Stomach (tissue), 4 donors: Measurements from ENCODE around the gene ADAMTS12.

Source experiments
- EP300 ChIP-seq: sonication (generic); formaldehyde crosslinking; IDR thresholded peaks from one replicate; pipeline ENCODE4 v1.6.1; 2017; ENCODE audit warnings: antibody characterized with exemption
- POLR2A ChIP-seq, 4 donors: fragments of 450-650 bp; IDR thresholded peaks; one replicate each; pipeline ENCODE4 v1.6.1; 2016; ENCODE audit warnings: antibody characterized with exemption in 4 of 4, control low read depth in 2 of 4, mild to moderate bottlenecking in 1 of 4, moderate library complexity in 1 of 4
- TF ChIP-seq, protein P1 (sequence below), 7 experiments: fragments of 450-650 bp in 4 of 7; fragments of 200-600 bp in 3 of 7; sonication (generic) in 3 of 7; IDR thresholded peaks; one replicate each; pipeline ENCODE4 v1.5.1; 2016 to 2019; ENCODE audit warnings: antibody characterized with exemption in 7 of 7, control low read depth in 2 of 7, mild to moderate bottlenecking in 1 of 7

- TF ChIP-seq, protein P1, sequence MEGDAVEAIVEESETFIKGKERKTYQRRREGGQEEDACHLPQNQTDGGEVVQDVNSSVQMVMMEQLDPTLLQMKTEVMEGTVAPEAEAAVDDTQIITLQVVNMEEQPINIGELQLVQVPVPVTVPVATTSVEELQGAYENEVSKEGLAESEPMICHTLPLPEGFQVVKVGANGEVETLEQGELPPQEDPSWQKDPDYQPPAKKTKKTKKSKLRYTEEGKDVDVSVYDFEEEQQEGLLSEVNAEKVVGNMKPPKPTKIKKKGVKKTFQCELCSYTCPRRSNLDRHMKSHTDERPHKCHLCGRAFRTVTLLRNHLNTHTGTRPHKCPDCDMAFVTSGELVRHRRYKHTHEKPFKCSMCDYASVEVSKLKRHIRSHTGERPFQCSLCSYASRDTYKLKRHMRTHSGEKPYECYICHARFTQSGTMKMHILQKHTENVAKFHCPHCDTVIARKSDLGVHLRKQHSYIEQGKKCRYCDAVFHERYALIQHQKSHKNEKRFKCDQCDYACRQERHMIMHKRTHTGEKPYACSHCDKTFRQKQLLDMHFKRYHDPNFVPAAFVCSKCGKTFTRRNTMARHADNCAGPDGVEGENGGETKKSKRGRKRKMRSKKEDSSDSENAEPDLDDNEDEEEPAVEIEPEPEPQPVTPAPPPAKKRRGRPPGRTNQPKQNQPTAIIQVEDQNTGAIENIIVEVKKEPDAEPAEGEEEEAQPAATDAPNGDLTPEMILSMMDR (IDR thresholded peaks at IDR 0.05), result no peak
- TF ChIP-seq EP300 (no peak), POLR2A (IDR thresholded peaks at IDR 0.05) (no peak)
These were observed 364.1 kb downstream of the ADAMTS12 start for GRCh38 chr5:33527696-33528095.
